Measurements from ENCODE around the gene NT5DC2. TPM values are rescaled to one million over a fixed set of nuclear protein-coding genes. Genes with fewer than 3 reads are reported as not detected.

The NT5DC2 gene
- total RNA-seq, 3 donors from 2014 or later (not counting 1 experiment from before 2014, with no cell fraction given), result 2.2 to 10.7 (median 2.2) TPM

DNA sequence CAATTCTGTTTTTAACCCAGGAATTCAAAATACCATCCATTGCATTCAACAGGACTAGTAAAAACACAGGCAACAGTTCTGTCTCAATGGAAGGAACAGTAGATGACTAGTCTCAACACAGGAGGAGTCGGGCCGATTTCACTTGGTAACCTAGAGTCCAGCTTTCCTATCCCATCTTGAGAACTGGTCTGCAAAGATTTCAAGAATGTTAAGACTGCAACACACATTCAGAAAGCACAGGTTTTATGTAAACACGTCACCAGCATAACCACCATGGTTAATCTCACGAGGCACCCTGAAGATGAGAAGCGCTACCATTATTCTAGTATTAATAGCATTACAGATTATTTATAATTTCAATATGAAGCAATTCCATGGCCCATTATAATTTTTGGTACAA is 24.8 kb upstream of the NT5DC2 start:
- peak overlapping the region in 1 of 2 donors; percentile 42 for H3K27ac Mint-ChIP-seq

DNA sequence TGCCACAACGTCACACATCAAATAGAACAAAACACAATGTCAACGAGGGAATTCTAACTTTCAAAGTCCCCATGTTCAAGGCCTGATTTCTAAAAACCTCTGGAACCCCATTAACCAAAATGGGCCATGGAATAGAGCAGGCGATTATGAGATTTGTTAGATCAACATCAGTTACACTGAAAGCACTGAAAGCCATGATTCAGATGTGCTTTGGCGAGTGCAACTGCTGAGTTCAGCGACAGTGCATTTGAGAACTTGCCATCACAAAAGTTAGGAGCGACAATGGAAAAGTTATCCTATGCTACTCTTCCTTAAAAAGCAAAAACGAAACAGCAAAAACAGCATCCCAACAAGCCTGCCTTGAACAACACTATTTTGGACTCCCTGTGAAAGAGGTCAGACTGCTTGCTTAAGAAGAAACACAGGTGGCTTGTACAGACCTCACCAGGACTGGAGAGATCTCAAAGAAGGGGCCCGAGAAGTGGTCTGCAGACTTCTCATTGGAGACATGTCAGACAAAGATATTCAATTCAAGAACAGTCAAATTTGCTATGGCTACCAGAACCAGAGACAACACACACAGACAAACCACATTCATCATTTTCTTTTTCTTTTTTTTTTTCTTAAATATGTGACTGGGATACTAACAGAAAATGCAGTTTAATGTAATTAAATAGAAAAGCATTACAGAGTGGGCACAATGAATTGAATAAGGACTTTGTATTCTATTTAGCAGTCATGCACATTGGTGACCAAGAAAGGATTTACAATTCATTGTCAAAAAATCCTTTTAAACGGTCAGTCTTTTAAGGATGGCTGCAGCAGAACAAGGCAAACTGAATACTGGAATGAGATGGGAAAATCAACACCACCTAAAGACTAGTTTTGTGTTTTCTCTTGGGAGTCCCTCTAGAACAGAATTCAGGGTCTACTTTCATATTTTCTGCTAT is 23.6 kb upstream of the NT5DC2 start:
- Histone ChIP-seq H3K27ac (ENCODE audit: low read length) (no peak overlapping the region), H3K9me3 (ENCODE audit: control insufficient read depth, insufficient read depth, low read length) (no peaks in the 10 kb centered on the region), H3K4me1 (ENCODE audit: control insufficient read depth, insufficient read depth, low read length) (no peaks in the 10 kb centered on the region), H3K4me3 (ENCODE audit: low read length) (no peak overlapping the region), H3K27me3 (ENCODE audit: control insufficient read depth, insufficient read depth, low read length) (no peaks in the 10 kb centered on the region), H3K36me3 (ENCODE audit: control insufficient read depth, insufficient read depth, low read length) (peaks cover 75% of the 10 kb centered on the region)
- H3K27ac Mint-ChIP-seq, result no peak overlapping the region
- H3K4me3 Mint-ChIP-seq, result no peak overlapping the region
- 99% methylated on average over 9 of the region's 9 CpGs for WGBS (ENCODE audit: insufficient coverage)
- DNase-seq (no peak), ATAC-seq (no peak)
- H3K4me1 Mint-ChIP-seq, result peaks cover 0 to 4% of the 10 kb centered on the region in 2 donors
- TF ChIP-seq, protein P1, sequence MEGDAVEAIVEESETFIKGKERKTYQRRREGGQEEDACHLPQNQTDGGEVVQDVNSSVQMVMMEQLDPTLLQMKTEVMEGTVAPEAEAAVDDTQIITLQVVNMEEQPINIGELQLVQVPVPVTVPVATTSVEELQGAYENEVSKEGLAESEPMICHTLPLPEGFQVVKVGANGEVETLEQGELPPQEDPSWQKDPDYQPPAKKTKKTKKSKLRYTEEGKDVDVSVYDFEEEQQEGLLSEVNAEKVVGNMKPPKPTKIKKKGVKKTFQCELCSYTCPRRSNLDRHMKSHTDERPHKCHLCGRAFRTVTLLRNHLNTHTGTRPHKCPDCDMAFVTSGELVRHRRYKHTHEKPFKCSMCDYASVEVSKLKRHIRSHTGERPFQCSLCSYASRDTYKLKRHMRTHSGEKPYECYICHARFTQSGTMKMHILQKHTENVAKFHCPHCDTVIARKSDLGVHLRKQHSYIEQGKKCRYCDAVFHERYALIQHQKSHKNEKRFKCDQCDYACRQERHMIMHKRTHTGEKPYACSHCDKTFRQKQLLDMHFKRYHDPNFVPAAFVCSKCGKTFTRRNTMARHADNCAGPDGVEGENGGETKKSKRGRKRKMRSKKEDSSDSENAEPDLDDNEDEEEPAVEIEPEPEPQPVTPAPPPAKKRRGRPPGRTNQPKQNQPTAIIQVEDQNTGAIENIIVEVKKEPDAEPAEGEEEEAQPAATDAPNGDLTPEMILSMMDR (IDR thresholded peaks at IDR 0.05), result no peak
- peaks cover 25% of the 10 kb centered on the region for H3K36me3 Mint-ChIP-seq
- no peaks in the 10 kb centered on the region for H3K27me3 Mint-ChIP-seq (ENCODE audit: low read depth in 2 of 2)
- intact Hi-C loops (cut with micrococcal nuclease), result no loop called here
- H3K9me3 Mint-ChIP-seq, result no peaks in the 10 kb centered on the region

More for the DNA sequence above, 24.8 kb upstream of the NT5DC2 start:
- no peaks in the 10 kb centered on the region for H3K27me3 Mint-ChIP-seq (ENCODE audit: low read depth in 2 of 2)
- H3K27me3 ChIP-seq (ENCODE audit: control insufficient read depth, insufficient read depth, low read length), result no peaks in the 10 kb centered on the region
- H3K4me3 ChIP-seq (ENCODE audit: low read length), result no peak overlapping the region
- H3K4me1 Mint-ChIP-seq, result peaks cover 0 to 4% of the 10 kb centered on the region in 2 donors
- DNase-seq (no peak), ATAC-seq (no peak)
- TF ChIP-seq, protein P1 (IDR thresholded peaks at IDR 0.05), result no peak
- no peaks in the 10 kb centered on the region for H3K9me3 Mint-ChIP-seq
- intact Hi-C loops (cut with micrococcal nuclease), result no loop called here
- no peak overlapping the region for H3K4me3 Mint-ChIP-seq
- no peaks in the 10 kb centered on the region for H3K4me1 ChIP-seq (ENCODE audit: control insufficient read depth, insufficient read depth, low read length)
- no peak overlapping the region for H3K27ac ChIP-seq (ENCODE audit: low read length)
- WGBS (ENCODE audit: insufficient coverage), result 97% methylated on average over 3 of the region's 5 CpGs
- peaks cover 79% of the 10 kb centered on the region for H3K36me3 ChIP-seq (ENCODE audit: control insufficient read depth, insufficient read depth, low read length)
- peaks cover 37% of the 10 kb centered on the region for H3K36me3 Mint-ChIP-seq
- H3K9me3 ChIP-seq (ENCODE audit: control insufficient read depth, insufficient read depth, low read length), result no peaks in the 10 kb centered on the region

DNA sequence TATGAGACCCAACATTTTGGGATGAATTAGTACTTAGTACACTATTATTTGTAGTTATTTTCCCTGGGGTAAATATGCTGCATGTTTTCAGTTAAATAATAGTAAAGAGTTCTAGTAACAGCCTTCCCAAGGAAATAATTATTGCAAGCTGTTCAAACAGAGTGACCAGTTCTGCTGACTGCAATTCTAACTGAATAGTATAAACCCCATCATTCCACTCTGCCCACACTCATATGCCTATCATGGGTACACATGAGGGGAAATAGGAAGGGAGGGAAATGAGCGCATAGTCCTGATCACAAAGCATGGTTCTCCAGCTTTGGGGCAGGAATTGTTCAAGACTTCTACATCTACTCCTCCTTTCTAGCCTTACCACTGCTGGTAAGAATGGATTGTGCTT is 21.4 kb upstream of the NT5DC2 start:
- no peak overlapping the region for H3K27ac Mint-ChIP-seq
- H3K4me3 Mint-ChIP-seq, result no peak overlapping the region
- no CpG with 5 or more reads among the region's 1 CpG for WGBS (ENCODE audit: insufficient coverage)
- no peak overlapping the region for H3K4me3 ChIP-seq (ENCODE audit: low read length)
- peaks cover 0 to 4% of the 10 kb centered on the region in 2 donors for H3K4me1 Mint-ChIP-seq
- H3K36me3 ChIP-seq (ENCODE audit: control insufficient read depth, insufficient read depth, low read length), result peaks cover 75% of the 10 kb centered on the region
- DNase-seq, result no peak
- no peaks in the 10 kb centered on the region for H3K27me3 Mint-ChIP-seq (ENCODE audit: low read depth in 2 of 2)
- H3K27me3 ChIP-seq (ENCODE audit: control insufficient read depth, insufficient read depth, low read length), result no peaks in the 10 kb centered on the region
- H3K4me1 ChIP-seq (ENCODE audit: control insufficient read depth, insufficient read depth, low read length), result no peaks in the 10 kb centered on the region
- no peak for ATAC-seq
- TF ChIP-seq, protein P1 (IDR thresholded peaks at IDR 0.05), result no peak
- H3K36me3 Mint-ChIP-seq, result peaks cover 15% of the 10 kb centered on the region
- no peaks in the 10 kb centered on the region for H3K9me3 Mint-ChIP-seq
- H3K9me3 ChIP-seq (ENCODE audit: control insufficient read depth, insufficient read depth, low read length), result no peaks in the 10 kb centered on the region
- intact Hi-C loops (cut with micrococcal nuclease), result no loop called here
- no peak overlapping the region for H3K27ac ChIP-seq (ENCODE audit: low read length)
